Measurements from ENCODE around the gene MYADM.

- TF ChIP-seq SP1 (IDR thresholded peaks at IDR 0.05): no peak
- TF ChIP-seq ZNF384 (IDR thresholded peaks at IDR 0.05): no peak
- no peak for TF ChIP-seq FOXM1 (IDR thresholded peaks at IDR 0.05; ENCODE audit: borderline replicate concordance)
- no peak for TF ChIP-seq FOXK2 (IDR thresholded peaks at IDR 0.05)
- TF ChIP-seq L3MBTL2 (conservative IDR thresholded peaks at IDR 0.05): no peak
- TF ChIP-seq PKNOX1 (IDR thresholded peaks at IDR 0.05): no peak
- no peak for TF ChIP-seq SUZ12 (IDR thresholded peaks at IDR 0.05)
- TF ChIP-seq BHLHE40 (IDR thresholded peaks at IDR 0.05; ENCODE audit: borderline replicate concordance): no peak
- no peak for TF ChIP-seq ARNT (IDR thresholded peaks at IDR 0.05)
- TF ChIP-seq FOXA1 (IDR thresholded peaks at IDR 0.05): no peak
- no peak for TF ChIP-seq HDGF (IDR thresholded peaks at IDR 0.05; ENCODE audit: borderline replicate concordance)
- TF ChIP-seq TARDBP (IDR thresholded peaks at IDR 0.05): no peak
- TF ChIP-seq LEF1 (IDR thresholded peaks at IDR 0.05; ENCODE audit: borderline replicate concordance): no peak
- TF ChIP-seq ELF4 (IDR thresholded peaks at IDR 0.05): no peak
Observed at GRCh38 chr19:53823380-53824120, 44.1 kb upstream of the MYADM start.

All from HEK293T (cell line).